Thyroid gland (tissue), 4 donors: ENCODE results near the gene OR4F6.

Experiments used
- CTCF ChIP-seq, 6 experiments: fragments of 200-600 bp in 3 of 6; fragments of 450-650 bp in 3 of 6; sonication (generic) in 3 of 6; IDR thresholded peaks; one replicate each; pipeline ENCODE4 v1.5.1; 2016 to 2019; ENCODE audit warnings: antibody characterized with exemption in 6 of 6, mild to moderate bottlenecking in 2 of 6, inconsistent platforms in 1 of 6, moderate library complexity in 1 of 6
- POLR2A ChIP-seq, 2 donors: fragments of 450-650 bp; IDR thresholded peaks; one replicate each; pipeline ENCODE4 v1.6.1; 2017; ENCODE audit warnings: antibody characterized with exemption in 2 of 2, mild to moderate bottlenecking in 2 of 2, moderate library complexity in 1 of 2

GRCh38 chr15:101820781-101821180, 17.5 kb downstream of the OR4F6 start:
- TF ChIP-seq CTCF (IDR thresholded peaks at IDR 0.05) (no peak), POLR2A (IDR thresholded peaks at IDR 0.05) (no peak)
